NCI-H146 (cell line): Measurements from ENCODE around the gene B4GALT3.
A peak's percentile ranks its signal among the peaks of the same experiment; 100 is the strongest.

Experiments
- DNase-seq: peaks from one replicate; lab custom pipeline; 2025; lab: John Stamatoyannopoulos, UW

Gene B4GALT3

GRCh38 chr1:161162806-161163205 lies 14.5 kb downstream of the B4GALT3 start:
- DNase-seq: no peak

DNA sequence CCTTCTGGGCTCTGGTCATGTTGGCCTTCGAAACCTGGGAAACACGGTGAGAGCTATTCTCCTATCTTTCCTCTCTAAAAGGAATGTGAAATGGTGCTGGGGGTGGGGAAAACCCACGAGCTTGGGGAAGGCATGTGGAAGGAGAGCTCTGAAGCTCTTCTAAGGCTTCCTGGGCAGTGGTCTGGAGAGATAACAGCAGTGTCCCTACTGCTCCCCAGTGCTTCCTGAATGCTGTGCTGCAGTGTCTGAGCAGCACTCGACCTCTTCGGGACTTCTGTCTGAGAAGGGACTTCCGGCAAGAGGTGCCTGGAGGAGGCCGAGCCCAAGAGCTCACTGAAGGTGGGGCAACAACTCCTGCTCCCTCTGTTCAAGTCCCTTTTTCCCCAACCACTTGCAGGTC lies 15.3 kb downstream of the B4GALT3 start:
- no peak for DNase-seq

DNA sequence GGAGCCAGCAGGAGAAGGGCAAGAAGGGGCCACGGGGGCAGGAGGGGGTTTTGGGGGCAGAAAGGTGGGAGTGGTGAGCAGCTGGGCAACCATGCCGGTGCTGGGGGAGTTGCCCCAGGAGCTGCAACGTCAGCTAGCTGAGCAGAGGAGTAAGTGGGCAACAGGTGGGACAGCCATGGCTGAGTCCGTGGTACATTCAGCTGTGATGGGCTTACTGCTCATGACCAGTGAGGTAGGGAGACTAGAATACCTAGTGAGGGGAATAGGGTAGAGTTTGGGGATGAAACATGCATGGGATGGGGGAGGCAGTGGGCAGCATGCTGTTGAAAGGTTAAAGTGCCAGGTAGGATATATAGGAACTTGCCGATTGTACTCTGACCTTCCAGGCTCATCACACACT lies 15.7 kb downstream of the B4GALT3 start:
- DNase-seq: no peak

- no peak for DNase-seq
Observed at GRCh38 chr1:161160671-161161145, 16.6 kb downstream of the B4GALT3 start.

DNA sequence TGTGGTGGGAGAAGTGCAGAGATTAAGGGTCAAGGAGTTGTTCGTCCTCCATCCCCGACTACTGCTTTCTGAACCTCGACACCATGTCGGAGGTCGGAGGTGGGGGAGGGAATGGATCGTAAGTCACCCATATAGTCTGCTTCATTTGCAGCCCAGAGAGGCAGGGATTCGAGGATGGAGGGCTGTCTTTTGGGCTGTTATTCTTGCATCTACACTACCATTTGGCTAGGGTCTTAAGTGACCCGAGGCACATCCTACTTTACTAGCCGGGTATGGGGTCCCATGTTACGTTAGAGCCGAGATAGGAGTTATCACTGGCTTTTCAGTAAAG lies 17.4 kb downstream of the B4GALT3 start:
- DNase-seq: no peak

GRCh38 chr1:161159087-161159912 lies 18.0 kb downstream of the B4GALT3 start, which contains the start of gene USP21:
Gene USP21 (plus strand): TSS chr1:161159500. CDS start chr1:161160641, 1,141 bp downstream.
- DNase-seq: peak; percentile 92

DNA sequence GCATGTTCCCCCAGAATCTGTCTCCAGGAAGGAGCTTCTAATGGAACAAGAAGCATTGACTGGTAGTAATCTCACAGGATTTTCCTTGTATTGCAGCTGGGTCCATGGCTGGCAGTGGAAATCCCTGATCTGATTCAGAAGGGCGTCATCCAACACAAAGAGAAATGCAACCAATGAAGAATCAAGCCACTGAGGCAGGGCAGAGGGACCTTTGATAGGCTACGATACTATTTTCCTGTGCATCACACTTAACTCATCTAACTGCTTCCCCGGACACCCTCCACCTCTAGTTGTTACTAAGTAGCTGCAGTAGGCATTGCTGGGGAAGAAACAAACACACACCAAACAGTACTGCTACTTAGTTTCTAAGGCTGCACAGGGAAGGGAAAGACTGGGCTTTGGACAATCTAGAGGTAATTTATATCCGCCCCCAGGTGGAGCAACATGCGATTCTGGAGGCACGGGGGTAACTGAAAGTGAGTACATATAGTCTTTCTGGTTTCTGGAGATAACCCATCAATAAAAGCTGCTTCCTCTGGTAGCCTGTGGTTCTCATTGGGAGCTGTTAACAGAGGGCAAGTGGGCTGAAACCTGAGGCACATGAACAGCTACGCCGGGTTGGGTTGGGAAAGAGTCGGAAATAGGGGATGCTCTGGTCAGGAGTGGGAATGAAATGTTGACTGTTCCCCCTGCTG lies 18.8 kb downstream of the B4GALT3 start:
- DNase-seq: no peak

DNA sequence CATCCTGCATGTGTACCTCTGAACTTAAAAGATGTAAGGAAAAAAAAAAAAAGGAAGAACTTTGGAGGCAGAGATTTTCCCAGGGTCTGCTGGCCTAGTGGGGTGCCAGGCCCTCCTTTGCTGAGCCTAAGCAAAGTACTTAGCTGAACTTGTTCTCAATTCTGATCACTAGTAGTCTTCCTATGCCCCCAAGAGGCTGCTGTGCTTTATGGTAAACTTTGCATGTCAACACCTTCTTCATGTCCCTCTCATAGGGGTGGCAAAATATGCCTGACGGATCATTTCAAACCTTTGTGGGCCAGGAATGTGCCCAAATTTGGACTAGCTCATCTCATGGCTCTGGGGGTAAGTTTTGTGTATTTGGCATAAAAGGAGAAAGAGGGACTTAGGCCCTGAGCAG lies 19.4 kb downstream of the B4GALT3 start:
- no peak for DNase-seq

GRCh38 chr1:161153682-161154337 lies 23.5 kb downstream of the B4GALT3 start, which contains the start of gene UFC1:
Gene UFC1 (plus strand): TSS chr1:161153978. CDS start chr1:161153998, 20 bp downstream.
- peak; percentile 90 for DNase-seq

GRCh38 chr1:161153176-161153575 lies 24.1 kb downstream of the B4GALT3 start:
- DNase-seq: no peak

- no peak for DNase-seq
Observed at GRCh38 chr1:161145832-161146231, 31.5 kb downstream of the B4GALT3 start.

- DNase-seq: no peak
Observed at GRCh38 chr1:161140755-161141400, 36.4 kb downstream of the B4GALT3 start.

- DNase-seq: peak; percentile 29
Observed at GRCh38 chr1:161139766-161140165, 37.5 kb downstream of the B4GALT3 start.

DNA sequence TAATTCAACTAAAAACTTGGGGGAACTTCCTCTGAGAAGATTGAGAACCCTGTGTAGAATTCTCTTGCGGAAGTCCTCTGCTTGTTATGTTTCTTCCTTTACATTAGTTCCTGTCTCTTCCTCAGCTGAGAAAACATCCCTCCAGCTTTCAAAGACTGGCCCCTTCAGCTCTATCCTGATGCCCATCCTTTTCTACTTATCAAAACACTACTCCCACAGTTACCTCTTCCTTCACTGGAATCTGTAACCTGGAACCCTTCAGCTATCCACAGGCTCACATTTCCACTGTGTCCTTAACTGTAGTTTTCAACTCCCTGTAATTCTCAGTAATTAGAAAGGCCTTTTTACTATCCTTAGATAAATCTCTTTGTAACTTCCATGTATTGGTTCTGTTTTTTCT lies 38.9 kb downstream of the B4GALT3 start:
- DNase-seq: no peak

- no peak for DNase-seq
Observed at GRCh38 chr1:161137881-161138280, 39.4 kb downstream of the B4GALT3 start.

DNA sequence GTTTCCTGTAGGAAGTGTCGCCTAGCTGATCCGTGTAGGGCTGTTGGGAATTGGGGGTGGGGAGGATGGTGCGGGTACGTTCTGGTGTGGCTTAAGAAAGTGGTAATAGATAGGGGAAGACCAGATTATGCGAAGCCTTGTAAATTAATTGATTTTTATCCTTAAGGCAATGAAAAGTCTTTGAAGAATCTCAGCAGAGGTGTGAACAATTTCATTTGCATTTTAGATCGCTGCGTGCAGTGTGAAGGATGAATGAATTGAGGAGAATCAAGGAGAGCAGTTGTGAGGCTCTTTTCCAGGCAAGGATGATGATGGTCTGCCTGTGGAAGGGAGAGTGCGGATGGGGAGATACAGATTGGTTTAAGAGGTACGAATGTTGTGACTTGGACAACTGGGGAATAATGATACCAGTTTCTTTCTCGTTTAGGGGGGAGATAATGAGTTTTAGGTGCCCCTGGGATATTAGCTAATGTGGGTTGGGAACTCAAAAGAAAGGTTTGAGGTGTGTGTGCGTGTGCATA lies 44.0 kb downstream of the B4GALT3 start:
- DNase-seq: peak; percentile 19

DNA sequence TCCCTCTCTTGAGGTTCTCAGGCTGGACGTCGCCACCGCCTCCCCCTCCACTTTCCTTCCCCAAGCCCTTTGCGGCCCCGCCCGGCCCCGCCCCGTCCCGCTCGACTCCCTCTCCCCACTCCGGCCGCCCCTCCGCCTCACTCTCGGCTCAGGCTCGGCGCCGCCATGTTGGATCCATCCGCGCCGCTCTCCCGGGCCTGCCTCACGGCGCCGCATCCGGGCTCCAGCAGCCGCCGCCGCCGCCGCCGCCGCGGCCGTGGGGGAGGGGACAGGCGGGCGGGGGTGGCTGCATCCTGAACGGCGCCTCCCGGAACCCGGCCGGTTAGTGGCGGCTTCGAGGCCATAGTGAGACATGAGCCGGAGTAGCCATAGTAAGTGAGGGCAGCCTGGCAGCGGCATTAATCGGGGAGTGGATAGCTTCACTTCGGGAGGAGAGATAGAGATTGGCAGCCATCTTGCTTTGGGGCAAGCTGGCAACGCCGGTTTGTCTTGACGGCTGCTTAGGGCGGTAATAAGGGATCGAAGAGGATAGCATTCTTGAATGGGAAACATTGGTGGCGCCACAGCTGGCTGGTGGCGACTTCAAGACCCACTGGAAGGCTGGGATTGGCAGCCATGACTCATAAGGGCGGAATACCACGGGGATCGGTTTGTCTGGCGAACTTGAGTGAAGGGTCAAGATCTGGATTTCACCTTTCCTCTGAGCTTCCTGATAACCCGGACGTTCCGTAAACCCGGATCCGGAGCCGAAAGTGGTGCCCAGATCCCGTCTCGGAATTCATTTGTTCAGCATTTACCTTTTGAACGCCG lies 44.7 kb downstream of the B4GALT3 start, which contains the start of gene DEDD:
Gene DEDD, minus strand, starts transcription at position 258 of the 810 bp plus-strand sequence. CDS start 8,205 bp downstream, outside the sequence.
- peak; percentile 96 for DNase-seq

DNA sequence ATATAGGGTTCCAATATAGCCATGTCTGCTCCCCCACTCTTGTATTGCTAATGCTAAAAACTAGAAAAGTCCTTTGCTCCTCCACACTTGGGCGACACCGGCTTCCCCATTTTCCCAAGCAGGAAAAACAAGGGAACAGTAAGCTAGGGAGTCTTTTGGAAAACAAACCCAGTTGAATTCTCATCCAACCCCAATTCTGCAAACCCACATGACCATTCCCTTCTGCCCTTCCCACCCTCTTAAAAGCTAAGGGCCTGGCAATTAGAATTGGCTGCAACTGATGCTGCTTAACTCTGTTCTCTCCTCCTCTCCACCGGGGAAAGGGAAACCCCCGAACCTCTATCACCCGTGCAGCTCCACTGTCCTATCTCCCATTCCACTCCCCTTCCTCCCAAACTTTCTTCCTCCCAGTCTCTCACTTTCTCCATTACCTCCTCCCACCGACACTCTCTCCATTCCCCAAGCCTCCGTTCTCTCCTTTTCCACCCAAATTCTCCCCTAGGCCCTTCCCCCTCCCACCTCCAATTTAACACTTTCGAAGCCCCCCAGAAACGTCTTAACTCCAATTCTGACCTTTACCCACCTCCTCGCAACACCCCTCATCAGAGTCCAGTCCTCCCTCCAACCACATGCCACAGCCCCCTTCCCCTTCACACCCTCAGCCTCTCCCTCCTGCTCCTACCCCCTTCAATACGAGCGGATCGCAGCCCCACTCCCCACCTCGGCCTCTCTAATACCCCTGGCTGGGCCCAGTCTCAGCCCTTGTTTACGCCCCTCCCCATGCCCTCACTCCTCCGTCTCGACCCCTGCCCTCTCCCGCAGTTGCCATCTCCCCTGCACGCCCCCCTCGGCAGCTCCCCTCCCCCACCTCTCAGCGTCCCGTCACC lies 45.5 kb downstream of the B4GALT3 start:
- DNase-seq: no peak

DNA sequence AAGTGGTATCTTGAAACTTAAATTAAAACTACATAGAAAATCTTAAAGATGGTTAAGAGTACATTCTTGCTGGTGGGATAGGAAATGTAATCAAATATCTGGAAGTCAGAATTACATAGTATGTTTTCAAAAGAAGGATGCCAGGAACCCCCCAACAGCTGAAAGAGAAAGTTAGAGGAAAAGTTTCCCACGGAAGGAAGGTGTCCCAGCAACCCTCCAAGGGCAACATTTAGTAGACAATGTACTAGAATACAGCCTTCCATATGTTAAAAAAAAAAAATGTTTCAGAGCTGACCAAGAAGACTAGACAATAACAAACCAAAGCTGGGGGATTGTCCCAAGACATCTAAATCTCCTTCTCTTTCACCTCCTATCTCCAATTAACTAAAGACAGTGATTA lies 47.0 kb downstream of the B4GALT3 start:
- no peak for DNase-seq
